Lower leg skin (tissue), 4 donors: ENCODE data around the gene GRIK3. TPM values are rescaled to one million over a fixed set of nuclear protein-coding genes. Genes with fewer than 3 reads are reported as not detected.

Experiments used
- DNase-seq, 2 donors: peaks; one replicate each; pipeline ENCODE4 v3.0.0-alpha.2; 2019; ENCODE audit warnings: low spot score in 2 of 2
- H3K4me3 ChIP-seq: fragments of 200-600 bp; sonication (generic); 2 replicates; pipeline ENCODE4 v1.5.1; 2017; ENCODE audit warnings: mild to moderate bottlenecking, low read depth; ENCODE audit not compliant: poor library complexity, severe bottlenecking
- POLR2A ChIP-seq, 2 donors: fragments of 450-650 bp; IDR thresholded peaks; one replicate each; pipeline ENCODE4 v1.6.1; 2016 to 2017; ENCODE audit warnings: antibody characterized with exemption in 2 of 2, mild to moderate bottlenecking in 1 of 2, moderate library complexity in 1 of 2
- WGBS, 2 donors: methylation state at CpG; one replicate each; pipeline ENCODE4 v1.1.5; 2018; 5-methylcytosine and 5-hydroxymethylcytosine counted together
- intact Hi-C: fragments of 100-400 bp; cut with DNase I; formaldehyde crosslinking; loops from one replicate; pipeline ENCODE4 v1.15.0; 2023; ENCODE audit warnings: low total_unique reads
- total RNA-seq, 4 donors: library from RNA; depleted of rRNA; stranded (reverse); fragments of >200 nt; gene quantifications; one replicate each; pipeline ENCODE4 v1.1.0, GENCODE V29; 2016
- TF ChIP-seq, protein P1 (sequence below), 3 donors: fragments of 450-650 bp; IDR thresholded peaks; one replicate each; pipeline ENCODE4 v1.5.1; 2016; ENCODE audit warnings: antibody characterized with exemption in 3 of 3, mild to moderate bottlenecking in 3 of 3, moderate library complexity in 2 of 3

Gene GRIK3
- total RNA-seq, 4 donors from 2014 or later, result 0.04 to 0.36 (median 0.19) TPM

- H3K4me3 ChIP-seq, result no peak overlapping the region
- TF ChIP-seq, protein P1, sequence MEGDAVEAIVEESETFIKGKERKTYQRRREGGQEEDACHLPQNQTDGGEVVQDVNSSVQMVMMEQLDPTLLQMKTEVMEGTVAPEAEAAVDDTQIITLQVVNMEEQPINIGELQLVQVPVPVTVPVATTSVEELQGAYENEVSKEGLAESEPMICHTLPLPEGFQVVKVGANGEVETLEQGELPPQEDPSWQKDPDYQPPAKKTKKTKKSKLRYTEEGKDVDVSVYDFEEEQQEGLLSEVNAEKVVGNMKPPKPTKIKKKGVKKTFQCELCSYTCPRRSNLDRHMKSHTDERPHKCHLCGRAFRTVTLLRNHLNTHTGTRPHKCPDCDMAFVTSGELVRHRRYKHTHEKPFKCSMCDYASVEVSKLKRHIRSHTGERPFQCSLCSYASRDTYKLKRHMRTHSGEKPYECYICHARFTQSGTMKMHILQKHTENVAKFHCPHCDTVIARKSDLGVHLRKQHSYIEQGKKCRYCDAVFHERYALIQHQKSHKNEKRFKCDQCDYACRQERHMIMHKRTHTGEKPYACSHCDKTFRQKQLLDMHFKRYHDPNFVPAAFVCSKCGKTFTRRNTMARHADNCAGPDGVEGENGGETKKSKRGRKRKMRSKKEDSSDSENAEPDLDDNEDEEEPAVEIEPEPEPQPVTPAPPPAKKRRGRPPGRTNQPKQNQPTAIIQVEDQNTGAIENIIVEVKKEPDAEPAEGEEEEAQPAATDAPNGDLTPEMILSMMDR (IDR thresholded peaks at IDR 0.05), result no peak
- no peak for TF ChIP-seq POLR2A (IDR thresholded peaks at IDR 0.05)
- intact Hi-C loops, result loop anchor here (10.0 kb wide), 1 partner anchor 1787 kb away; no protein-coding TSS in a partner anchor
- WGBS, 2 donors, result 36 to 51% methylated on average over 7 of the region's 7 CpGs
- DNase-seq, result no peak
These were observed 83.0 kb downstream of the GRIK3 start for GRCh38 chr1:36951292-36951750.

GRCh38 chr1:36950604-36951291 lies 83.6 kb downstream of the GRIK3 start:
- no peak for DNase-seq
- H3K4me3 ChIP-seq, result no peak overlapping the region
- TF ChIP-seq, protein P1 (IDR thresholded peaks at IDR 0.05), result no peak
- TF ChIP-seq POLR2A (IDR thresholded peaks at IDR 0.05), result no peak
- WGBS, 2 donors, result 65 to 72% methylated on average over 8 of the region's 8 CpGs
- intact Hi-C loops, result loop anchor here (10.0 kb wide), 1 partner anchor 1786 kb away; no protein-coding TSS in a partner anchor

DNA sequence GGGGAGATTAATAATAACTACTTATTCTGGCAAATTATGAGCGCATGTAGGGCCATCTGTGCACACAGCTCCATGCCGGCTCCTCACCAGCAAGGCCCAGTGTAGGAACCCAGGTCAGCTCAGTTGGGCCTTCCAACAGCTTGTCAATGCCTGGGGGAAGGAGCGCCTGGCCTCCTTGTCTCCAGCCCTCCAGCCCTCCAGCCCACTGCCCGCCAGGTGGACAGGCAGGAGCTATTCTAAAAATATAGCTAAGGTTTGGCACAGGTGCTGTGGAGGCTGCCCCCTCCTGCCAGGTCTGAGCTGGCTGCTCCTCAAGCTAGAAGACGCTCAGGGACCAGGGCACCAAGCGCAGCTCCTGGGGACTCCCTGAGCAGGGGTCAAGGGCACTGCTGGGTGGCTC lies 85.7 kb downstream of the GRIK3 start:
- TF ChIP-seq POLR2A (IDR thresholded peaks at IDR 0.05), result no peak
- TF ChIP-seq, protein P1 (IDR thresholded peaks at IDR 0.05), result no peak
- 84 to 93% methylated on average over 6 of the region's 6 CpGs for WGBS, 2 donors
- no peak for DNase-seq
- H3K4me3 ChIP-seq, result no peak overlapping the region
- intact Hi-C loops, result no loop called here

DNA sequence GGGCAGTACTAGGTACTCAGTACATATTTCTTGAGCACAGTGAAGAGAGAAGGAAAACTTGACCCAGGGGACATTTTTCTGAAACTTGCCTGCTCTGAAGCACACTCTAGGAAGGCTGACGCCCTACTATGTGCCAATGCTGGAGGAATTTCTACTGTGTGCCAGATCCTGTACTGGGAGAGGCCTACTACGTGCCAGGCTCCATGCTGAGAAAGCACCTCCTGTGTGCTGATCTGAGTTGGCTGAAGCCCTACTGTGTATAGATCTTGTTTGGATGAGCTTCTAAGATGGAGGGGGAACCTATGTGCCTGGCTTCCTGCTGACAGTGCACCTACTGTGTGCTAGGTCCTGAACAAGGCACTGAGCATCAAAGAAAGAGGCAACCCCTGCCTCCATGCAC lies 86.2 kb downstream of the GRIK3 start:
- intact Hi-C loops, result no loop called here
- TF ChIP-seq, protein P1 (IDR thresholded peaks at IDR 0.05), result no peak
- TF ChIP-seq POLR2A (IDR thresholded peaks at IDR 0.05), result no peak
- no peak overlapping the region for H3K4me3 ChIP-seq
- 39 to 49% methylated on average over 2 of the region's 2 CpGs for WGBS, 2 donors
- no peak for DNase-seq

GRCh38 chr1:36947384-36947783 lies 86.9 kb downstream of the GRIK3 start:
- intact Hi-C loops, result no loop called here
- DNase-seq, result no peak
- H3K4me3 ChIP-seq, result no peak overlapping the region
- TF ChIP-seq, protein P1 (IDR thresholded peaks at IDR 0.05), result no peak
- WGBS, 2 donors, result 13 to 15% methylated on average over 2 of the region's 2 CpGs

GRCh38 chr1:36944883-36945282 lies 89.4 kb downstream of the GRIK3 start:
- intact Hi-C loops, result no loop called here
- no peak overlapping the region for H3K4me3 ChIP-seq
- DNase-seq, result no peak
- TF ChIP-seq, protein P1 (IDR thresholded peaks at IDR 0.05), result no peak
- no peak for TF ChIP-seq POLR2A (IDR thresholded peaks at IDR 0.05)
- 62 to 78% methylated on average over 7 of the region's 7 CpGs for WGBS, 2 donors
